Pancreas (tissue), 10 donors: ENCODE data around the gene BCAS2. TPM values are rescaled to one million over a fixed set of nuclear protein-coding genes. Genes with fewer than 3 reads are reported as not detected.

Experiments used
- ATAC-seq, 4 donors: fragments of 200-7000 bp; cut with Tn5 transposase; one replicate each; pipeline versions ENCODE4 v1.8.0 to v1.9.1; 2020; ENCODE audit warnings: mild to moderate bottlenecking in 4 of 4, moderate library complexity in 4 of 4
- DNase-seq, 6 donors: peaks; one replicate each; pipeline ENCODE4 v3.0.0-alpha.2; 2020
- FAIRE-seq: peaks from 2 replicates; lab custom pipeline; 2012; peaks lifted over from hg19 to GRCh38; lab: Jason Lieb, UNC
- H3K27ac ChIP-seq, 4 donors: fragments of 200-600 bp; sonication (generic); 1 replicate in 3 of 4; 2 replicates in 1 of 4; pipeline versions ENCODE4 v1.5.0 to v1.8.0; 2020
- H3K27me3 ChIP-seq, 4 donors: fragments of 200-600 bp; one replicate each; pipeline ENCODE4 v1.8.0; 2021
- H3K36me3 ChIP-seq, 3 donors: fragments of 200-600 bp; sonication (generic) in 1 of 3; one replicate each; pipeline versions ENCODE4 v1.5.0 to v1.8.0; 2020 to 2021
- H3K4me1 ChIP-seq, 3 donors: fragments of 200-600 bp; one replicate each; pipeline ENCODE4 v1.8.0; 2021
- H3K4me3 ChIP-seq, 4 donors: fragments of 200-600 bp; sonication (generic) in 2 of 4; one replicate each; pipeline versions ENCODE4 v1.5.0 to v1.8.0; 2020 to 2021
- H3K9me3 ChIP-seq, 4 donors: fragments of 200-600 bp; one replicate each; pipeline ENCODE4 v1.8.0; 2021
- CTCF ChIP-seq, 4 donors: fragments of 200-600 bp; sonication (generic) in 3 of 4; IDR thresholded peaks; one replicate each; pipeline versions ENCODE4 v1.5.0 to v1.8.0; 2021; ENCODE audit warnings: antibody characterized with exemption in 4 of 4
- WGBS, 2 donors: extraction: QIAGEN DNeasy Blood & Tissue Kit; methylation state at CpG; one replicate each; pipeline ENCODE4 v1.1.7; 2013; 5-methylcytosine and 5-hydroxymethylcytosine counted together
- intact Hi-C, 3 donors: fragments of 100-400 bp; cut with DNase I; formaldehyde crosslinking; loops; one replicate each; pipeline versions ENCODE4 v1.11.1 to v1.14.2; 2022
- polyA plus RNA-seq, 2 donors: library from polyadenylated mRNA; stranded (reverse); fragments of 200-250 nt; gene quantifications; one replicate each; pipeline ENCODE4 v1.2.3, GENCODE V29; 2013
- total RNA-seq, 6 donors: library from RNA; stranded (reverse); fragmentation: NEBNext Ultra II Directional in 4 of 6; extraction: Animal tissue kit (Norgen Biotek cat#: 25700) in 4 of 6; gene quantifications; one replicate each; pipeline versions ENCODE4 v1.2.1 to v1.2.4, GENCODE V29; 2021 to 2023
- donor health status: healthy with polysubstance abuse.
- donor health status: DM: no; HTN: no; CAD: no; lungs with moderate emphysema.
- donor health status: DM: no; HTN: no; CAD: no.
- donor health status: control.
- donor health status: control.
- donor health status: Bipolar disorder and iron deficiency.
- donor health status: DM: yes; HTN: yes; CAD: no.
- donor health status: DM: no; HTN: no; CAD: no.
- donor health status: DM: no; HTN: no; CAD: no.
- donor health status: DM: yes; HTN: yes; CAD: no.

Gene BCAS2
- total and polyA plus RNA-seq, 8 donors = 9.6 to 24.4 (median 13.3) TPM

DNA sequence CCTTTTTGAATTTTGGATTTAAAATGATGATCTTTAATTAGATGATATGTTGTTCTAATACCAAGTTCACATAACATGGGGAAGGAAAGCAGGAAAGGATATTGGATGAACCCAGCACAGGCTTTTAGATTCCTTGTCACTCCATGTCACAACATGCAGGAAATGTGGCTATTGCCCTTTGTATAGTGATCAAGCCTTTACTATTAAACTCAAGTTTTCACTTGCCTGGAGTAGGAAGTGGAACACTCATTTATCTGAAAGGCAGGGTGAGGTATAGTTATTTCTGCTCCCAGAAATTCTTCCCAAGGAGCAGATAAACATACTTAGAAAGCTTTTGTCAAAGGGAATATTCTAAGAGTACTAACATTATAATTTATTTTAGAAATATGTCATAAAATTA is 37.2 kb upstream of the BCAS2 start:
- H3K4me3 ChIP-seq = no peak overlapping the region
- H3K9me3 ChIP-seq = no peaks in the 10 kb centered on the region
- TF ChIP-seq CTCF (IDR thresholded peaks at IDR 0.05) = no peak
- no peak overlapping the region for H3K27ac ChIP-seq
- no peak for FAIRE-seq
- H3K4me1 ChIP-seq = no peaks in the 10 kb centered on the region
- H3K36me3 ChIP-seq = peaks cover 0 to 11% (median 0%) of the 10 kb centered on the region in 3 donors
- intact Hi-C loops = no loop called here
- DNase-seq = no peak
- no peak for ATAC-seq
- no peaks in the 10 kb centered on the region for H3K27me3 ChIP-seq

GRCh38 chr1:114610546-114611245 is 29.3 kb upstream of the BCAS2 start:
- no peaks in the 10 kb centered on the region for H3K9me3 ChIP-seq
- no peaks in the 10 kb centered on the region for H3K4me1 ChIP-seq
- H3K27me3 ChIP-seq = no peaks in the 10 kb centered on the region
- no peak overlapping the region for H3K27ac ChIP-seq
- H3K4me3 ChIP-seq = no peak overlapping the region
- no peak for TF ChIP-seq CTCF (IDR thresholded peaks at IDR 0.05)
- no peak for FAIRE-seq
- intact Hi-C loops = no loop called here
- no peaks in the 10 kb centered on the region for H3K36me3 ChIP-seq
- ATAC-seq = peak in 1 of 4 donors; percentile 34
- no peak for DNase-seq
- WGBS, 2 donors = 94 to 96% methylated on average over 8 to 9 of the region's 9 CpGs

DNA sequence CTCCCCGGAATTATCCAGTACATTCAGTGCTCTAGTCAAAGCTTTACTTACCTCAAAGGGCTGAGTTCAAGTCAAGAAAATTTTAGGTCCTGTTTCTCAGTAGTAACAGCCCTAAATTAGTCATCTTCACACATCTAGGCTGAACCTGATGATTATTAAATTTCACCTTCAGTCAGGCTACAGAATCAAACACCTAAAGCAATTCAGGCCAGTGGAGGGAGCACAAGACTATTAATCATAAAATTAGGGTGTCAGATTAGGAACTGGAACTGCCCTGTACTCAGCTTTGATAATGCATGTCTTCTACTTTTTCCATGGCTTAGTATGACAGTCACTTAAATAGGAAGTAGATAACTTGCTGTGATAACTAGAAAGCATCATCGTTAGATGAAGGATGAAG is 28.4 kb upstream of the BCAS2 start:
- TF ChIP-seq CTCF (IDR thresholded peaks at IDR 0.05) = no peak
- Histone ChIP-seq H3K4me1 (no peaks in the 10 kb centered on the region), H3K36me3 (no peaks in the 10 kb centered on the region), H3K27ac (no peak overlapping the region), H3K9me3 (no peaks in the 10 kb centered on the region), H3K27me3 (no peaks in the 10 kb centered on the region), H3K4me3 (no peak overlapping the region)
- WGBS, 2 donors = 83 to 85% methylated on average over 2 of the region's 2 CpGs
- DNase-seq = no peak
- no peak for ATAC-seq
- intact Hi-C loops = no loop called here
- FAIRE-seq = no peak

- TF ChIP-seq CTCF (IDR thresholded peaks at IDR 0.05) = no peak
- H3K4me1 ChIP-seq = no peaks in the 10 kb centered on the region
- H3K36me3 ChIP-seq = no peaks in the 10 kb centered on the region
- no peaks in the 10 kb centered on the region for H3K27me3 ChIP-seq
- ATAC-seq (no peak), DNase-seq (no peak), FAIRE-seq (no peak)
- no peak overlapping the region for H3K4me3 ChIP-seq
- H3K9me3 ChIP-seq = no peaks in the 10 kb centered on the region
- intact Hi-C loops = no loop called here
- 90 to 91% methylated on average over 3 of the region's 3 CpGs for WGBS, 2 donors
- no peak overlapping the region for H3K27ac ChIP-seq
Observed at GRCh38 chr1:114609026-114609425, 27.6 kb upstream of the BCAS2 start.

DNA sequence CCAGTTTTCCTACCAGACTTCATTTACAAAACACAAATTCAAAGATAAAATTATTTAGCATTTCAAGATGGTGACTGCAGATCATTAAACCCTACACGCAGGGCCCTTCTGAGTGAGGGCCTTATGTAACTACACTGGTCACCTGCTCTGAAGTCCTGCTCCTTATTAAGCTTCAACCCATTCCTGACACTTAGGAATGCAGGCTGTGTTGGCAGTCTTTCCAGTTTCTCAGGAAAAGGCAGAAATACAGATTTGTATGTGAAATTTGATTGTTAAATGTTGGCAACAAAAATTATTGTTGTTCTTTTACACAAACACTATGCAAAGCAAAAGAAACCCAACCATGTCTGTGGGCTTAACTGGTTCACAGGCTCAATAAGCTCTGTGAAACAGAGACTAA is 25.8 kb upstream of the BCAS2 start:
- no peak for TF ChIP-seq CTCF (IDR thresholded peaks at IDR 0.05)
- WGBS, 2 donors = 48 to 50% methylated on average over 1 of the region's 1 CpG
- no peak for DNase-seq
- intact Hi-C loops = no loop called here
- no peak for FAIRE-seq
- no peaks in the 10 kb centered on the region for H3K36me3 ChIP-seq
- no peak overlapping the region for H3K4me3 ChIP-seq
- no peak for ATAC-seq
- H3K4me1 ChIP-seq = no peaks in the 10 kb centered on the region
- no peaks in the 10 kb centered on the region for H3K27me3 ChIP-seq
- no peak overlapping the region for H3K27ac ChIP-seq
- H3K9me3 ChIP-seq = no peaks in the 10 kb centered on the region
